ENCODE results near the gene SOAT1. TPM values are rescaled to one million over a fixed set of nuclear protein-coding genes. Genes with fewer than 3 reads are reported as not detected.

The SOAT1 gene
- total and polyA plus RNA-seq, 2 of the 8 experiments (the other 6 are each of a cell fraction or from before 2014, with no cell fraction given), result 2.7 to 4.7 TPM

DNA sequence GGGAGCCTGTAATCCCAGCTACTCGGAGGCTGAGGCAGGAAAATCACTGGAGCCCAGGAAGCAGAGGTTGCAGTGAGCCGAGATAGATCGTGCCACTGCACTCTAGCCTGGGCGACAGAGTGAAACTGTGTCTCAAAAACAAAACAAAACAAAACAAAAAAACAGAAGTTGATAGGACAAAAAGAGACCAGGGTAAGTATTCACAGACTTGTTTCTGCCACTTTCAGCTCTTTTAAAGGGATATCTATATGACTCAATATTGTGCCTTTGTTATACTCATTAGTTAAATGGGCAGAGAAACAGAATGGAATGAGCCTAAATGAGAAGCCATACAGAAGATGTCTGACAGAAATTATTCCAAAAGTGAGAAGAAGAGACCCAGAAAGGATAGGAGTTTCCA is 41.0 kb upstream of the SOAT1 start:
- no peak overlapping the region for H3K14ac ChIP-seq (ENCODE audit: insufficient read length)
- no peak overlapping the region for H3K18ac ChIP-seq (ENCODE audit: extremely low read depth, low read length)
- no peak overlapping the region for H3K23ac ChIP-seq (ENCODE audit: insufficient read length)
- H4K5ac ChIP-seq (ENCODE audit: insufficient read length, low read depth, low read length), result no peak overlapping the region
- H2BK15ac ChIP-seq (ENCODE audit: low read length), result no peak overlapping the region
- no peak overlapping the region for H3K4ac ChIP-seq (replicated peaks; ENCODE audit: insufficient read length, low read depth, low read length)
- no peak overlapping the region for H2AFZ ChIP-seq (ENCODE audit: low read length)
- 82% methylated on average over 4 of the region's 4 CpGs; no CpG with 5 or more reads in 1 of the 2 experiments for WGBS, 2 experiments (ENCODE audit: extremely low coverage in 1 of 2, insufficient coverage in 1 of 2, insufficient read length in 1 of 2, insufficient replicate concordance in 2 of 2, low coverage in 1 of 2, low lambda C conversion rate in 2 of 2, missing lambda C conversion rate in 1 of 2)
- no peaks in the 10 kb centered on the region for H3K4me1 ChIP-seq (replicated peaks in 1 of 4; ENCODE audit: control insufficient read depth in 3 of 4, insufficient read depth in 4 of 4, low read length in 3 of 4)
- no peak overlapping the region for H4K91ac ChIP-seq (replicated peaks; ENCODE audit: insufficient read length, low read length)
- no peak overlapping the region for H3K27ac ChIP-seq (ENCODE audit: low read depth, low read length)
- H2BK120ac ChIP-seq (replicated peaks; ENCODE audit: low read depth, low read length), result no peak overlapping the region
- no peaks in the 10 kb centered on the region for H3K9me3 ChIP-seq (ENCODE audit: insufficient read depth in 2 of 2, low read depth in 1 of 2, low read length in 1 of 2)
- H3K9ac ChIP-seq (replicated peaks in 1 of 4; ENCODE audit: extremely low read depth in 1 of 4, low read depth in 3 of 4, low read length in 3 of 4), result no peak overlapping the region
- no peaks in the 10 kb centered on the region for H3K79me1 ChIP-seq (ENCODE audit: low read depth, low read length)
- no peak overlapping the region for H2BK5ac ChIP-seq (ENCODE audit: low read depth, low read length)
- H4K20me1 ChIP-seq (replicated peaks in 1 of 2; ENCODE audit: control insufficient read depth in 1 of 2, insufficient read depth in 2 of 2, low read length in 2 of 2), result no peaks in the 10 kb centered on the region
- H3K56ac ChIP-seq (replicated peaks; ENCODE audit: insufficient read length, low read depth, low read length), result no peak overlapping the region
- FAIRE-seq (no peak), DNase-seq (ENCODE audit: low read depth in 1 of 2, low spot score in 2 of 2) (no peak)
- H4K8ac ChIP-seq (ENCODE audit: extremely low read depth, insufficient read depth, low read length), result no peak overlapping the region
- no peak overlapping the region for H3K4me3 ChIP-seq (ENCODE audit: extremely low read depth in 1 of 4, insufficient read depth in 2 of 4, low read depth in 3 of 4, low read length in 4 of 4)
- no peak overlapping the region for H2AK5ac ChIP-seq (ENCODE audit: low read depth, low read length)
- H3K23me2 ChIP-seq (ENCODE audit: low read depth, low read length), result no peaks in the 10 kb centered on the region
- H2BK20ac ChIP-seq (ENCODE audit: low read length), result no peak overlapping the region
- ChIA-PET CTCF (ENCODE audit: partially characterized antibody) (interaction anchor here (0.6 to 2.0 kb wide), 12 partner anchors 10 to 560 kb away, joined by 3 to 9 read pairs (median 4); partner anchors contain the start of gene SOAT1), POLR2A (ENCODE audit: partially characterized antibody) (no interaction called here)
- no peaks in the 10 kb centered on the region for H3K79me2 ChIP-seq (ENCODE audit: control insufficient read depth in 1 of 2, insufficient read depth in 2 of 2, low read length in 2 of 2)
- H3K36me3 ChIP-seq (ENCODE audit: control insufficient read depth in 2 of 4, insufficient read depth in 4 of 4, low read length in 3 of 4), result no peaks in the 10 kb centered on the region
- no peak overlapping the region for H3K4me2 ChIP-seq (ENCODE audit: insufficient read depth in 1 of 2, low read depth in 2 of 2, low read length in 2 of 2)
- H3K27me3 ChIP-seq (replicated peaks in 1 of 4; ENCODE audit: control insufficient read depth in 3 of 4, extremely low read depth in 1 of 4, insufficient read depth in 3 of 4, low read length in 3 of 4), result no peaks in the 10 kb centered on the region
- H2BK12ac ChIP-seq (ENCODE audit: low read depth, low read length), result no peak overlapping the region
- TF ChIP-seq MAFK (IDR thresholded peaks at IDR 0.05; ENCODE audit: low read depth, low read length) (no peak), ZNF274 (IDR thresholded peaks at IDR 0.05; ENCODE audit: borderline replicate concordance, extremely low read depth, low read length) (no peak), NRF1 (IDR thresholded peaks at IDR 0.05; ENCODE audit: low read depth, low read length) (no peak), CTBP2 (IDR thresholded peaks at IDR 0.05; ENCODE audit: borderline replicate concordance, insufficient read depth, insufficient read length, low read length) (no peak), BCL11A (IDR thresholded peaks at IDR 0.05; ENCODE audit: low read depth in 2 of 2, low read length in 2 of 2) (no peak), KDM5A (IDR thresholded peaks at IDR 0.05; ENCODE audit: low read length) (no peak), BACH1 (IDR thresholded peaks at IDR 0.05; ENCODE audit: low read length) (no peak), GTF2F1 (IDR thresholded peaks at IDR 0.05; ENCODE audit: borderline replicate concordance, low read depth, low read length) (no peak), BRCA1 (IDR thresholded peaks at IDR 0.05; ENCODE audit: low read depth, low read length) (no peak), EP300 (IDR thresholded peaks at IDR 0.05; ENCODE audit: borderline replicate concordance in 1 of 2, low read depth in 2 of 2, low read length in 2 of 2) (no peak), FOSL1 (IDR thresholded peaks at IDR 0.05; ENCODE audit: insufficient read depth, low read depth, low read length) (no peak), TBP (IDR thresholded peaks at IDR 0.05; ENCODE audit: low read depth, low read length) (no peak), GABPA (IDR thresholded peaks at IDR 0.05; ENCODE audit: borderline replicate concordance, insufficient read depth, low read length) (no peak)
- TF ChIP-seq, protein P1, sequence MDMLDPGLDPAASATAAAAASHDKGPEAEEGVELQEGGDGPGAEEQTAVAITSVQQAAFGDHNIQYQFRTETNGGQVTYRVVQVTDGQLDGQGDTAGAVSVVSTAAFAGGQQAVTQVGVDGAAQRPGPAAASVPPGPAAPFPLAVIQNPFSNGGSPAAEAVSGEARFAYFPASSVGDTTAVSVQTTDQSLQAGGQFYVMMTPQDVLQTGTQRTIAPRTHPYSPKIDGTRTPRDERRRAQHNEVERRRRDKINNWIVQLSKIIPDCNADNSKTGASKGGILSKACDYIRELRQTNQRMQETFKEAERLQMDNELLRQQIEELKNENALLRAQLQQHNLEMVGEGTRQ (IDR thresholded peaks at IDR 0.05; ENCODE audit: low read length), result no peak
